WTC11 (cell line): ENCODE results near the gene WDPCP. TPM values are rescaled to one million over a fixed set of nuclear protein-coding genes. Genes with fewer than 3 reads are reported as not detected.

Experiments
- ATAC-seq: fragments of 200-7000 bp; cut with Tn5 transposase; 2 replicates; pipeline ENCODE4 v1.10.0; 2021; ENCODE audit warnings: mild to moderate bottlenecking, moderate library complexity
- CTCF ChIA-PET: fragments of 300-600 bp; sonication (Branson Sonifier 250); formaldehyde crosslinking; loops from one replicate; lab custom pipeline; 2021; ENCODE audit warnings: antibody characterized with exemption; lab: Charles Lee
- POLR2A ChIA-PET: fragments of 350-600 bp; sonication (Branson Sonifier 250); formaldehyde crosslinking; loops from one replicate; lab custom pipeline; 2021; ENCODE audit warnings: antibody characterized with exemption; lab: Charles Lee
- DNase-seq: peaks from one replicate; pipeline ENCODE4 v3.0.0; 2021; ENCODE audit warnings: low spot score
- H3K27ac Mint-ChIP-seq: 2 replicates; pipeline ENCODE4 v1.8.0; 2021; ENCODE audit warnings: mixed read lengths
- H3K27me3 Mint-ChIP-seq: 2 replicates; pipeline ENCODE4 v1.8.0; 2021; ENCODE audit warnings: low read depth, mild to moderate bottlenecking, moderate library complexity, mixed read lengths
- H3K36me3 Mint-ChIP-seq: 2 replicates; pipeline ENCODE4 v1.8.0; 2021; ENCODE audit warnings: mixed read lengths
- H3K4me1 Mint-ChIP-seq: 2 replicates; pipeline ENCODE4 v1.8.0; 2022; ENCODE audit warnings: mixed read lengths
- H3K4me3 Mint-ChIP-seq: 2 replicates; pipeline ENCODE4 v1.8.0; 2021; ENCODE audit warnings: mild to moderate bottlenecking, moderate library complexity, mixed read lengths
- H3K9me3 Mint-ChIP-seq: 2 replicates; pipeline ENCODE4 v1.8.0; 2021; ENCODE audit warnings: mixed read lengths
- ATF6 ChIP-seq: sonication (generic); formaldehyde crosslinking; IDR thresholded peaks from 2 replicates; pipeline ENCODE4 v1.8.1; 2023; ENCODE audit warnings: mild to moderate bottlenecking, missing genetic modification reagents
- E2F1 ChIP-seq: sonication (generic); formaldehyde crosslinking; IDR thresholded peaks from 2 replicates; pipeline ENCODE4 v1.8.0; 2022; ENCODE audit warnings: mild to moderate bottlenecking, missing genetic modification reagents
- EMX1 ChIP-seq: fragments of 250-450 bp; sonication (Bioruptor Pico); IDR thresholded peaks from 2 replicates; pipeline ENCODE4 v1.8.0; 2021; ENCODE audit warnings: mild to moderate bottlenecking
- FOXP1 ChIP-seq: sonication (generic); formaldehyde crosslinking; IDR thresholded peaks from 2 replicates; pipeline ENCODE4 v1.8.0; 2022; ENCODE audit warnings: missing genetic modification reagents, mild to moderate bottlenecking, moderate library complexity, borderline replicate concordance
- GRHL2 ChIP-seq: fragments of 250-450 bp; sonication (Bioruptor Pico); IDR thresholded peaks from 2 replicates; pipeline ENCODE4 v1.8.0; 2022; ENCODE audit warnings: mild to moderate bottlenecking, moderate library complexity; ENCODE audit not compliant: insufficient replicate concordance, severe bottlenecking
- MYBL2 ChIP-seq: sonication (generic); formaldehyde crosslinking; IDR thresholded peaks from 2 replicates; pipeline ENCODE4 v1.8.1; 2023; ENCODE audit warnings: mild to moderate bottlenecking, moderate library complexity, missing genetic modification reagents
- STAT6 ChIP-seq: sonication (generic); formaldehyde crosslinking; conservative IDR thresholded peaks from 2 replicates; pipeline ENCODE4 v1.8.1; 2023; ENCODE audit warnings: mild to moderate bottlenecking, low read depth, missing genetic modification reagents, moderate library complexity
- ZNF281 ChIP-seq: sonication (generic); formaldehyde crosslinking; IDR thresholded peaks from 2 replicates; pipeline ENCODE4 v1.8.0; 2023; ENCODE audit warnings: mild to moderate bottlenecking, missing genetic modification reagents
- ZNF425 ChIP-seq: fragments of 250-450 bp; sonication (Bioruptor Pico); conservative IDR thresholded peaks from 2 replicates; pipeline ENCODE4 v1.9.0; 2021; ENCODE audit warnings: mild to moderate bottlenecking
- ZNF532 ChIP-seq: fragments of 250-450 bp; sonication (Bioruptor Pico); IDR thresholded peaks from 2 replicates; pipeline ENCODE4 v1.9.0; 2021; ENCODE audit warnings: mild to moderate bottlenecking, borderline replicate concordance
- total RNA-seq: library from RNA; stranded (reverse); gene quantifications from 3 replicates; pipeline ENCODE4 v1.2.3, GENCODE V29; 2021

The WDPCP gene
- total RNA-seq, 1 experiment from 2014 or later = 10.9 TPM

- ATAC-seq (no peak), DNase-seq (no peak)
- no peak for TF ChIP-seq MYBL2 (CRISPR knock-in tag)
- no peak for TF ChIP-seq ATF6 (CRISPR knock-in tag)
- no peak for TF ChIP-seq GRHL2 (CRISPR knock-in tag)
- TF ChIP-seq EMX1 = no peak
- no peak for TF ChIP-seq ZNF281
- no peak for TF ChIP-seq ZNF425 (CRISPR knock-in tag)
- TF ChIP-seq E2F1 = no peak
- TF ChIP-seq ZNF532 = no peak
- no peak for TF ChIP-seq FOXP1 (CRISPR knock-in tag)
- TF ChIP-seq STAT6 (CRISPR knock-in tag) = no peak
- Mint-ChIP-seq H3K9me3 (peaks cover 44% of the 10 kb centered on the region), H3K4me3 (peak overlapping the region; percentile 24; the same call in 1 of the 2 replicates), H3K4me1 (peaks cover 18% of the 10 kb centered on the region), H3K27ac (peak overlapping the region; percentile 15; the same call in 1 of the 2 replicates), H3K36me3 (peaks cover 41% of the 10 kb centered on the region), H3K27me3 (no peaks in the 10 kb centered on the region)
- ChIA-PET POLR2A (no interaction called here), CTCF (interaction anchor here (1.5 kb wide), 1 partner anchor 143 kb away, joined by 3 read pairs; no protein-coding TSS in a partner anchor)
Observed at GRCh38 chr2:63555931-63556330, 32.3 kb downstream of the WDPCP start.
